HG03520 (cell line): ENCODE data around the gene ZMYND10.

Experiments used
- ATAC-seq: cut with Tn5 transposase; IDR thresholded peaks from one replicate; pipeline ENCODE4 v1.9.1; 2021; ENCODE audit warnings: mild to moderate bottlenecking, moderate library complexity; ENCODE audit not compliant: unreplicated experiment

The ZMYND10 gene

DNA sequence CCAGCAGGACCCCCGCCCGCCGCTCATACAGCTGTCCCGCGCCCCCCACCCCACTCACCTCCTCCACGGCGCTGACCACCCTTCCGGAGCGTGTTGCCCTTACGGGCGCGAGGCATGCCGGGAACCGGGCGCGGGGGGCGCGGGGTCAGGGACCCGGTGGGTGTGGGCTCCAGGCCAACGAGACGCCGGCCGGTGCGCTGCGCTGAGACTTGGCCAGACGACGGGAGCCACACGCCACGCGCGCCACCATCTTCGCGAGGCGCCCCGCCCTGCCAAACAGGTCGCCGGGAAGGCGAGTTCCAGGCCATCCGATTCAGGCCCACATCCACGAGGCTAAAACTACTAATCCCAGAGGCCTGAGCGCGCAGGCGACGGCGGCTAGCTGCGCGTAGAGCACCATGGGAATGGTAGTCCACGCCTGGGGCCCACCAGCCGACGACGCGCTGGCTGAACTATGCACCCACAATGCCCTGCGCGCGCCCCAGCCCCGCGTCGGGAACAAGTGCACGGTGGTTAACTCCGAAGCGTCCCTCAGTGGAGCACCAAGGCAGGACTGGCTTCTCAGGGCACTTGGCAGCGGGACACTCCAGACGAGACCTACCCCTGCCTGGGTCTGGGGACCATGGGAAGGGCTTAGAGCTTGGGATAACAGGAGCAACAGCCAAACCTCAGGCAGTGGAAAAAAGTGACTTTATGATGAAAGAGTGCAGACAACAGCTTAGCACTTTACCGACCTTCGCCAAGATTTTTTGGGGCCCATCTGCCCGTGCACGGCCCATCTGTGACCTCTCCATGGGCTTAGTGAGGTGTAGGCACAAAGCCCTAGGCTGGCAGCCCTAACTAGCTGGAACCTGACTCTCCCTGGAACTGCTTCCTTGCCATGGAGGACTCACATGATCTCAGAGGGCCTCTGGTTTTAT lies 53.1 kb downstream of the ZMYND10 start, which contains the start of gene IFRD2:
Gene IFRD2 (minus strand): TSS at position 271 of the 920 bp plus-strand sequence. CDS start 155 bp downstream, at position 116.
- ATAC-seq: peak; percentile 91
